HepG2 (cell line): ENCODE data around the gene FGFR3. TPM values are rescaled to one million over a fixed set of nuclear protein-coding genes. Genes with fewer than 3 reads are reported as not detected.

Experiments used
- ARNTL ChIP-seq: sonication (generic); formaldehyde crosslinking; IDR thresholded peaks from 2 replicates; pipeline ENCODE4 v1.4.0; 2020; ENCODE audit warnings: mild to moderate bottlenecking, missing genetic modification reagents
- GPN1 ChIP-seq: sonication (generic); formaldehyde crosslinking; IDR thresholded peaks from 2 replicates; pipeline ENCODE4 v1.5.1; 2020; ENCODE audit warnings: missing genetic modification reagents, borderline replicate concordance
- MXI1 ChIP-seq: IDR thresholded peaks from 3 replicates; pipeline ENCODE4 v1.6.1; 2012; ENCODE audit warnings: low read depth, low read length, inconsistent platforms, borderline replicate concordance
- NAIF1 ChIP-seq: sonication (generic); formaldehyde crosslinking; IDR thresholded peaks from 2 replicates; pipeline ENCODE4 v1.5.0; 2020; ENCODE audit warnings: mild to moderate bottlenecking, missing genetic modification reagents, borderline replicate concordance
- SRY ChIP-seq: sonication (generic); formaldehyde crosslinking; IDR thresholded peaks from 2 replicates; pipeline ENCODE4 v1.8.0; 2022; ENCODE audit warnings: mild to moderate bottlenecking, missing genetic modification reagents
- ZNF12 ChIP-seq: sonication (generic); formaldehyde crosslinking; IDR thresholded peaks from 2 replicates; pipeline ENCODE4 v1.5.0; 2020; ENCODE audit warnings: missing genetic modification reagents
- ZNF264 ChIP-seq: sonication (generic); formaldehyde crosslinking; IDR thresholded peaks from 2 replicates; pipeline ENCODE4 v1.4.0; 2020; ENCODE audit warnings: missing genetic modification reagents
- ZNF563 ChIP-seq: sonication (generic); formaldehyde crosslinking; IDR thresholded peaks from 2 replicates; pipeline ENCODE4 v1.8.0; 2022; ENCODE audit warnings: mild to moderate bottlenecking, moderate library complexity, missing genetic modification reagents
- polyA plus RNA-seq, 8 experiments: library from polyadenylated mRNA; depleted of rRNA in 3 of 8; stranded (reverse) in 7 of 8; unstranded in 1 of 8; fragments of >200 nt; fragmentation: Illumina TruSeq in 4 of 8; extraction: Trizol in 4 of 8; gene quantifications; 2 replicates each; pipeline versions ENCODE4 v1.2.1 to v1.2.3, GENCODE V29; 2011 to 2016; ENCODE audit warnings: low read depth in 4 of 8, missing spikeins in 1 of 8, mixed read lengths in 1 of 8; ENCODE audit not compliant: insufficient read depth in 1 of 8
- total RNA-seq, 5 experiments: library from RNA; depleted of rRNA; stranded (reverse); fragments of >200 nt; fragmentation: Illumina TruSeq; extraction: Trizol; gene quantifications; 2 replicates each; pipeline ENCODE4 v1.2.3, GENCODE V29; 2016; ENCODE audit warnings: low read depth in 1 of 5
- TF ChIP-seq, protein P1 (sequence below): sonication (generic); formaldehyde crosslinking; IDR thresholded peaks from 2 replicates; pipeline ENCODE4 v1.5.1; 2020; ENCODE audit warnings: mild to moderate bottlenecking, missing genetic modification reagents, borderline replicate concordance
- TF ChIP-seq, protein P2 (sequence below): sonication (generic); formaldehyde crosslinking; IDR thresholded peaks from 2 replicates; pipeline ENCODE4 v1.4.0; 2020; ENCODE audit warnings: mild to moderate bottlenecking, missing genetic modification reagents
- TF ChIP-seq, protein P3 (sequence below): IDR thresholded peaks from 2 replicates; pipeline ENCODE4 v1.6.1; 2016; ENCODE audit warnings: missing compliant biosample characterization, missing genetic modification reagents, borderline replicate concordance
- TF ChIP-seq, protein P4 (sequence below): sonication (generic); formaldehyde crosslinking; IDR thresholded peaks from 2 replicates; pipeline ENCODE4 v1.4.0; 2020; ENCODE audit warnings: missing genetic modification reagents, borderline replicate concordance

The FGFR3 gene
- total and polyA plus RNA-seq, 2 of the 13 experiments (the other 11 are each of a cell fraction or from before 2014, with no cell fraction given): 103 to 109 TPM

DNA sequence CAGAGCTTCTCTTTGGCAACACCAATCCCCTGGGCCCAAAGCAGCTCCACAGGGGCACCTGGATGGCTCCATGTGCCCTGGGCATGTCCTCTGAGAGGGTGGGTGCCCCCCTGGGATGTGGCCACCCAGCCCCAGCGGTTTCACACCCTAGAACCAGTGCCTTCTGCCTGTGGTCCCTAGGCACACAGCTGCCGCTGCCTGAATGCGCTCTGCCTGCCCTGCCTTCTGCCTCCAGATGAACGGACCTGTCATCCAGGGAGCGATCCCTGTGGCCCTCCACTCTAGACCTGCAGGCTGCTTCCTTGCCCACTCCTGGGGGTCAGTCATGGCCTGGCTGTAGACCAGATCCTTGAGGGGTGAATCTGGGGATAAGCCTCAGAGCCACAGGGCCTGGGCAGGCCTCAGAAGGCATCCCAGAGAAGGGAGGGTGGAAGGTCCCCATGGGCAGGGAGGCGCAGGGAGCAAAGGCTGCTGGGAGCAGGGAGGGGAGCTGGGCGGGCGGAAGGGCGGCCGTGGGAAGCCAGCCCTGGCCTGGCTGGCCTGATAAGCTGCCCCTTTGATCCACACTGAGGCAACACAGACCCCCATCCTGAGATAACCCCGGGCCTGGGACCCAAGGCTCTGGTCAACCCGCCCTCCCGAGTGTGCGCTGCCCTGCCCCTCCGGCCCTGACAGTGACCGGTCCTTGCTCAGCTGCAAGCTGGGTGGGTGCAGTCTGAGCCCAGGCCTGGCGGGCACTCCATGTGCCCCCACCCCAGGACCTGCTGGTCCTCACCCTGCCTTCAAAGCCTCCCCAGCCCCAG, 8.1 kb upstream of the FGFR3 start (continued):
- TF ChIP-seq, protein P1, sequence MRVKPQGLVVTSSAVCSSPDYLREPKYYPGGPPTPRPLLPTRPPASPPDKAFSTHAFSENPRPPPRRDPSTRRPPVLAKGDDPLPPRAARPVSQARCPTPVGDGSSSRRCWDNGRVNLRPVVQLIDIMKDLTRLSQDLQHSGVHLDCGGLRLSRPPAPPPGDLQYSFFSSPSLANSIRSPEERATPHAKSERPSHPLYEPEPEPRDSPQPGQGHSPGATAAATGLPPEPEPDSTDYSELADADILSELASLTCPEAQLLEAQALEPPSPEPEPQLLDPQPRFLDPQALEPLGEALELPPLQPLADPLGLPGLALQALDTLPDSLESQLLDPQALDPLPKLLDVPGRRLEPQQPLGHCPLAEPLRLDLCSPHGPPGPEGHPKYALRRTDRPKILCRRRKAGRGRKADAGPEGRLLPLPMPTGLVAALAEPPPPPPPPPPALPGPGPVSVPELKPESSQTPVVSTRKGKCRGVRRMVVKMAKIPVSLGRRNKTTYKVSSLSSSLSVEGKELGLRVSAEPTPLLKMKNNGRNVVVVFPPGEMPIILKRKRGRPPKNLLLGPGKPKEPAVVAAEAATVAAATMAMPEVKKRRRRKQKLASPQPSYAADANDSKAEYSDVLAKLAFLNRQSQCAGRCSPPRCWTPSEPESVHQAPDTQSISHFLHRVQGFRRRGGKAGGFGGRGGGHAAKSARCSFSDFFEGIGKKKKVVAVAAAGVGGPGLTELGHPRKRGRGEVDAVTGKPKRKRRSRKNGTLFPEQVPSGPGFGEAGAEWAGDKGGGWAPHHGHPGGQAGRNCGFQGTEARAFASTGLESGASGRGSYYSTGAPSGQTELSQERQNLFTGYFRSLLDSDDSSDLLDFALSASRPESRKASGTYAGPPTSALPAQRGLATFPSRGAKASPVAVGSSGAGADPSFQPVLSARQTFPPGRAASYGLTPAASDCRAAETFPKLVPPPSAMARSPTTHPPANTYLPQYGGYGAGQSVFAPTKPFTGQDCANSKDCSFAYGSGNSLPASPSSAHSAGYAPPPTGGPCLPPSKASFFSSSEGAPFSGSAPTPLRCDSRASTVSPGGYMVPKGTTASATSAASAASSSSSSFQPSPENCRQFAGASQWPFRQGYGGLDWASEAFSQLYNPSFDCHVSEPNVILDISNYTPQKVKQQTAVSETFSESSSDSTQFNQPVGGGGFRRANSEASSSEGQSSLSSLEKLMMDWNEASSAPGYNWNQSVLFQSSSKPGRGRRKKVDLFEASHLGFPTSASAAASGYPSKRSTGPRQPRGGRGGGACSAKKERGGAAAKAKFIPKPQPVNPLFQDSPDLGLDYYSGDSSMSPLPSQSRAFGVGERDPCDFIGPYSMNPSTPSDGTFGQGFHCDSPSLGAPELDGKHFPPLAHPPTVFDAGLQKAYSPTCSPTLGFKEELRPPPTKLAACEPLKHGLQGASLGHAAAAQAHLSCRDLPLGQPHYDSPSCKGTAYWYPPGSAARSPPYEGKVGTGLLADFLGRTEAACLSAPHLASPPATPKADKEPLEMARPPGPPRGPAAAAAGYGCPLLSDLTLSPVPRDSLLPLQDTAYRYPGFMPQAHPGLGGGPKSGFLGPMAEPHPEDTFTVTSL (CRISPR knock-in tag): peak; percentile 31; the same call in 1 of the 2 replicates
- TF ChIP-seq, protein P2, sequence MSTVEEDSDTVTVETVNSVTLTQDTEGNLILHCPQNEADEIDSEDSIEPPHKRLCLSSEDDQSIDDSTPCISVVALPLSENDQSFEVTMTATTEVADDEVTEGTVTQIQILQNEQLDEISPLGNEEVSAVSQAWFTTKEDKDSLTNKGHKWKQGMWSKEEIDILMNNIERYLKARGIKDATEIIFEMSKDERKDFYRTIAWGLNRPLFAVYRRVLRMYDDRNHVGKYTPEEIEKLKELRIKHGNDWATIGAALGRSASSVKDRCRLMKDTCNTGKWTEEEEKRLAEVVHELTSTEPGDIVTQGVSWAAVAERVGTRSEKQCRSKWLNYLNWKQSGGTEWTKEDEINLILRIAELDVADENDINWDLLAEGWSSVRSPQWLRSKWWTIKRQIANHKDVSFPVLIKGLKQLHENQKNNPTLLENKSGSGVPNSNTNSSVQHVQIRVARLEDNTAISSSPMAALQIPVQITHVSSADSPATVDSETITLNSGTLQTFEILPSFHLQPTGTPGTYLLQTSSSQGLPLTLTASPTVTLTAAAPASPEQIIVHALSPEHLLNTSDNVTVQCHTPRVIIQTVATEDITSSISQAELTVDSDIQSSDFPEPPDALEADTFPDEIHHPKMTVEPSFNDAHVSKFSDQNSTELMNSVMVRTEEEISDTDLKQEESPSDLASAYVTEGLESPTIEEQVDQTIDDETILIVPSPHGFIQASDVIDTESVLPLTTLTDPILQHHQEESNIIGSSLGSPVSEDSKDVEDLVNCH (CRISPR knock-in tag): no peak
- TF ChIP-seq ZNF264 (CRISPR knock-in tag) (peak; percentile 51; the same call in 1 of the 2 replicates), NAIF1 (CRISPR knock-in tag) (no peak), GPN1 (CRISPR knock-in tag) (no peak), MXI1 (no peak), ARNTL (peak; percentile 80; the same call in 1 of the 2 replicates), ZNF12 (CRISPR knock-in tag) (no peak), SRY (CRISPR knock-in tag) (0 out of 2 replicates have a peak, but pooled peaks have one; percentile 16), ZNF563 (CRISPR knock-in tag) (peak; percentile 80; the same call in 1 of the 2 replicates)
- TF ChIP-seq, protein P3, sequence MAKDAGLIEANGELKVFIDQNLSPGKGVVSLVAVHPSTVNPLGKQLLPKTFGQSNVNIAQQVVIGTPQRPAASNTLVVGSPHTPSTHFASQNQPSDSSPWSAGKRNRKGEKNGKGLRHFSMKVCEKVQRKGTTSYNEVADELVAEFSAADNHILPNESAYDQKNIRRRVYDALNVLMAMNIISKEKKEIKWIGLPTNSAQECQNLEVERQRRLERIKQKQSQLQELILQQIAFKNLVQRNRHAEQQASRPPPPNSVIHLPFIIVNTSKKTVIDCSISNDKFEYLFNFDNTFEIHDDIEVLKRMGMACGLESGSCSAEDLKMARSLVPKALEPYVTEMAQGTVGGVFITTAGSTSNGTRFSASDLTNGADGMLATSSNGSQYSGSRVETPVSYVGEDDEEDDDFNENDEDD (CRISPR knock-in tag): peak; percentile 31; the same call in 1 of the 2 replicates
- TF ChIP-seq, protein P4, sequence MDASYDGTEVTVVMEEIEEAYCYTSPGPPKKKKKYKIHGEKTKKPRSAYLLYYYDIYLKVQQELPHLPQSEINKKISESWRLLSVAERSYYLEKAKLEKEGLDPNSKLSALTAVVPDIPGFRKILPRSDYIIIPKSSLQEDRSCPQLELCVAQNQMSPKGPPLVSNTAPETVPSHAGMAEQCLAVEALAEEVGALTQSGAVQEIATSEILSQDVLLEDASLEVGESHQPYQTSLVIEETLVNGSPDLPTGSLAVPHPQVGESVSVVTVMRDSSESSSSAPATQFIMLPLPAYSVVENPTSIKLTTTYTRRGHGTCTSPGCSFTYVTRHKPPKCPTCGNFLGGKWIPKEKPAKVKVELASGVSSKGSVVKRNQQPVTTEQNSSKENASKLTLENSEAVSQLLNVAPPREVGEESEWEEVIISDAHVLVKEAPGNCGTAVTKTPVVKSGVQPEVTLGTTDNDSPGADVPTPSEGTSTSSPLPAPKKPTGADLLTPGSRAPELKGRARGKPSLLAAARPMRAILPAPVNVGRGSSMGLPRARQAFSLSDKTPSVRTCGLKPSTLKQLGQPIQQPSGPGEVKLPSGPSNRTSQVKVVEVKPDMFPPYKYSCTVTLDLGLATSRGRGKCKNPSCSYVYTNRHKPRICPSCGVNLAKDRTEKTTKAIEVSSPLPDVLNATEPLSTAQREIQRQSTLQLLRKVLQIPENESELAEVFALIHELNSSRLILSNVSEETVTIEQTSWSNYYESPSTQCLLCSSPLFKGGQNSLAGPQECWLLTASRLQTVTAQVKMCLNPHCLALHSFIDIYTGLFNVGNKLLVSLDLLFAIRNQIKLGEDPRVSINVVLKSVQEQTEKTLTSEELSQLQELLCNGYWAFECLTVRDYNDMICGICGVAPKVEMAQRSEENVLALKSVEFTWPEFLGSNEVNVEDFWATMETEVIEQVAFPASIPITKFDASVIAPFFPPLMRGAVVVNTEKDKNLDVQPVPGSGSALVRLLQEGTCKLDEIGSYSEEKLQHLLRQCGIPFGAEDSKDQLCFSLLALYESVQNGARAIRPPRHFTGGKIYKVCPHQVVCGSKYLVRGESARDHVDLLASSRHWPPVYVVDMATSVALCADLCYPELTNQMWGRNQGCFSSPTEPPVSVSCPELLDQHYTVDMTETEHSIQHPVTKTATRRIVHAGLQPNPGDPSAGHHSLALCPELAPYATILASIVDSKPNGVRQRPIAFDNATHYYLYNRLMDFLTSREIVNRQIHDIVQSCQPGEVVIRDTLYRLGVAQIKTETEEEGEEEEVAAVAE (CRISPR knock-in tag): no peak; the same call in 1 of the 2 replicates
